ENCODE results near the gene CCDC196. TPM values are rescaled to one million over a fixed set of nuclear protein-coding genes. Genes with fewer than 3 reads are reported as not detected.
"Not testable (repeated sequence)": the region's sequence is repeated elsewhere in the genome, so short reads cannot be mapped to it uniquely, and the experiment has no call there.

Gene CCDC196
- polyA plus RNA-seq, 1 donor (not counting 4 experiments of a cell fraction or from before 2014, with no cell fraction given): not detected

GRCh38 chr14:66543996-66544395, 57.8 kb downstream of the CCDC196 start:
- Histone ChIP-seq H3K9ac (ENCODE audit: control insufficient read depth, extremely low read depth, insufficient read depth, low read length) (no peak overlapping the region), H3K36me3 (ENCODE audit: control insufficient read depth in 2 of 2, extremely low read depth in 1 of 2, insufficient read depth in 2 of 2, low read length in 2 of 2) (no peaks in the 10 kb centered on the region), H3K27me3 (ENCODE audit: control insufficient read depth, extremely low read depth, insufficient read depth, low read length) (no peaks in the 10 kb centered on the region), H3K4me3 (ENCODE audit: control insufficient read depth in 2 of 3, extremely low read depth in 1 of 3, insufficient read depth in 2 of 3, low read depth in 1 of 3, low read length in 3 of 3) (no peak overlapping the region), H3K79me2 (ENCODE audit: control insufficient read depth, insufficient read depth, low read length) (peaks cover 17% of the 10 kb centered on the region), H3K9me3 (ENCODE audit: control insufficient read depth, low read depth, low read length) (no peaks in the 10 kb centered on the region), H2AFZ (ENCODE audit: control insufficient read depth, low read length) (no peak overlapping the region), H3K9me1 (ENCODE audit: control insufficient read depth, extremely low read depth, insufficient read depth, low read length) (no peaks in the 10 kb centered on the region), H3K27ac (ENCODE audit: control insufficient read depth, insufficient read depth, low read length) (no peak overlapping the region), H3K4me1 (ENCODE audit: control insufficient read depth, extremely low read depth, insufficient read depth, low read length) (no peaks in the 10 kb centered on the region), H3K4me2 (ENCODE audit: control insufficient read depth, extremely low read depth, insufficient read depth, low read depth, low read length) (no peak overlapping the region), H4K20me1 (ENCODE audit: control insufficient read depth, extremely low read depth, insufficient read depth, low read length) (no peaks in the 10 kb centered on the region)
- dilution Hi-C loops (cut with MboI; ENCODE audit: extremely low pct_ligation_motif_present, low sequenced_read_pairs): no loop called here
- DNase-seq (ENCODE audit: low read depth, low spot score) (no peak), FAIRE-seq (no peak)
- TF ChIP-seq CTCF (optimal IDR thresholded peaks at IDR 0.05 in 1 of 3, IDR thresholded peaks at IDR 0.05 in 1 of 3, conservative IDR thresholded peaks at IDR 0.05 in 1 of 3; ENCODE audit: extremely low read depth in 1 of 3, insufficient read depth in 2 of 3, low read length in 3 of 3) (no peak), EZH2 (IDR thresholded peaks at IDR 0.05; ENCODE audit: low read length) (no peak)

GRCh38 chr14:66545191-66545590, 59.0 kb downstream of the CCDC196 start:
- H3K9me1 ChIP-seq (ENCODE audit: control insufficient read depth, extremely low read depth, insufficient read depth, low read length); H3K9ac ChIP-seq (ENCODE audit: control insufficient read depth, extremely low read depth, insufficient read depth, low read length); H3K9me3 ChIP-seq (ENCODE audit: control insufficient read depth, low read depth, low read length); H2AFZ ChIP-seq (ENCODE audit: control insufficient read depth, low read length); H3K4me1 ChIP-seq (ENCODE audit: control insufficient read depth, extremely low read depth, insufficient read depth, low read length); DNase-seq (ENCODE audit: low read depth, low spot score); H3K27me3 ChIP-seq (ENCODE audit: control insufficient read depth, extremely low read depth, insufficient read depth, low read length); H3K4me3 ChIP-seq (ENCODE audit: control insufficient read depth in 2 of 3, extremely low read depth in 1 of 3, insufficient read depth in 2 of 3, low read depth in 1 of 3, low read length in 3 of 3); H4K20me1 ChIP-seq (ENCODE audit: control insufficient read depth, extremely low read depth, insufficient read depth, low read length); H3K4me2 ChIP-seq (ENCODE audit: control insufficient read depth, extremely low read depth, insufficient read depth, low read depth, low read length); H3K27ac ChIP-seq (ENCODE audit: control insufficient read depth, insufficient read depth, low read length); H3K36me3 ChIP-seq (ENCODE audit: control insufficient read depth in 2 of 2, extremely low read depth in 1 of 2, insufficient read depth in 2 of 2, low read length in 2 of 2); FAIRE-seq; dilution Hi-C loops (cut with MboI; ENCODE audit: extremely low pct_ligation_motif_present, low sequenced_read_pairs): not testable (repeated sequence)
- H3K79me2 ChIP-seq (ENCODE audit: control insufficient read depth, insufficient read depth, low read length): peaks cover 11% of the 10 kb centered on the region

- H3K9me1 ChIP-seq (ENCODE audit: control insufficient read depth, extremely low read depth, insufficient read depth, low read length); H3K4me3 ChIP-seq (ENCODE audit: control insufficient read depth in 2 of 3, extremely low read depth in 1 of 3, insufficient read depth in 2 of 3, low read depth in 1 of 3, low read length in 3 of 3); H4K20me1 ChIP-seq (ENCODE audit: control insufficient read depth, extremely low read depth, insufficient read depth, low read length); H3K27me3 ChIP-seq (ENCODE audit: control insufficient read depth, extremely low read depth, insufficient read depth, low read length); H3K4me2 ChIP-seq (ENCODE audit: control insufficient read depth, extremely low read depth, insufficient read depth, low read depth, low read length); dilution Hi-C loops (cut with MboI; ENCODE audit: extremely low pct_ligation_motif_present, low sequenced_read_pairs); H3K36me3 ChIP-seq (ENCODE audit: control insufficient read depth in 2 of 2, extremely low read depth in 1 of 2, insufficient read depth in 2 of 2, low read length in 2 of 2); H3K27ac ChIP-seq (ENCODE audit: control insufficient read depth, insufficient read depth, low read length); H2AFZ ChIP-seq (ENCODE audit: control insufficient read depth, low read length); H3K9ac ChIP-seq (ENCODE audit: control insufficient read depth, extremely low read depth, insufficient read depth, low read length); FAIRE-seq; H3K9me3 ChIP-seq (ENCODE audit: control insufficient read depth, low read depth, low read length); H3K4me1 ChIP-seq (ENCODE audit: control insufficient read depth, extremely low read depth, insufficient read depth, low read length); DNase-seq (ENCODE audit: low read depth, low spot score): not testable (repeated sequence)
- peaks cover 10% of the 10 kb centered on the region for H3K79me2 ChIP-seq (ENCODE audit: control insufficient read depth, insufficient read depth, low read length)
These were observed 59.6 kb downstream of the CCDC196 start for GRCh38 chr14:66545751-66546150.

Other genes with a start within 250 kb of the CCDC196 start
- gene GPHN, start 21.8 kb downstream of the CCDC196 start, polyA plus RNA-seq: 11.1 to 20.3 TPM (median 17.6 TPM) in 3 replicates

All from keratinocyte (primary cell).